NCI-H524 (cell line): Measurements from ENCODE around the gene JMJD6.

ENCODE experiments used
- DNase-seq, 2 experiments: peaks; one replicate each; lab custom pipeline; 2025; lab: John Stamatoyannopoulos, UW

Gene JMJD6

DNA sequence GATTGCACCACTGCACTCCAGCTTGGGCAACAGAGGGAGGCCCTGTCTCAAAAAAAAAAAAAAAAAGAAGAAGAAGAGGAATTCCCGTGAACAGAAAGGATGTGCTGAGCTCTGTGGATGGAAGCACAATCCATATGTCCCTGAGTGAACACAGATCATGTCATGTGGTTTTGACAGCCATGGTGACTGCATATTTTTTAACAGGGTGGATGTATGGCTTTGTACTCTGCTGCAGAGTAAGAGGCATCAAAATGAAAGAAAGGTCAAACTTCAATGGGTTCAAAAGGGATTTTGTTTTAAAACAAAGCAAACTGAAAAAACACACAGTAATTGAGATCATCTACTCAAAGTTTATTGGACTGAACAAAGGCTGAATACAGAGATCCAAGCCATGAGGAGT is 47.2 kb downstream of the JMJD6 start:
- no peak for DNase-seq

GRCh38 chr17:76678330-76678729 is 48.1 kb downstream of the JMJD6 start:
- no peak for DNase-seq

- DNase-seq: no peak
These were observed 49.0 kb downstream of the JMJD6 start for GRCh38 chr17:76677406-76677805.

DNA sequence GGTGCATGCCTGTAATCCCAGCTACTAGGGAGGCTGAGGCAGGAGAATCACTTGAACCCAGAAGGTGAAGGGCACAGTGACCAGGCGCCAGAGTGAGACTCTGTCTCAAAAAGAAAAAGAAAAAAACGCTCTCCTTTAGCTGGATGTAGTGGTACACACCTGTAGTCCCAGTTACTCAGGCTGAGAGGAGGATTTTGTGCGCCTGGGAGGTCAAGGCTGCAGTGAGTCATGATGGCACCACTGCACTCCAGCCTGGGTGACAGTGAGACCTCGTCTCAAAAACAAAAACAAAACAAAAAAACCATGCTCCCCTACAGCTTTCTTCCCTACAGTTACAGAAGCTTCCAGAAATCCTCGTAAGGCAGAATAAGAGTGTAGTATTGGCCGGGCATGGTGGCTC is 49.8 kb downstream of the JMJD6 start:
- no peak for DNase-seq

- DNase-seq: no peak
These were observed 50.8 kb downstream of the JMJD6 start for GRCh38 chr17:76675648-76676047.

GRCh38 chr17:76674600-76674999 is 51.8 kb downstream of the JMJD6 start:
- no peak for DNase-seq

- no peak for DNase-seq
These were observed 52.7 kb downstream of the JMJD6 start for GRCh38 chr17:76673729-76674128.

- no peak for DNase-seq
These were observed 53.5 kb downstream of the JMJD6 start for GRCh38 chr17:76672892-76673291.

GRCh38 chr17:76672270-76672851 is 54.0 kb downstream of the JMJD6 start:
- peak in 1 of 2 experiments; percentile 39 for DNase-seq

DNA sequence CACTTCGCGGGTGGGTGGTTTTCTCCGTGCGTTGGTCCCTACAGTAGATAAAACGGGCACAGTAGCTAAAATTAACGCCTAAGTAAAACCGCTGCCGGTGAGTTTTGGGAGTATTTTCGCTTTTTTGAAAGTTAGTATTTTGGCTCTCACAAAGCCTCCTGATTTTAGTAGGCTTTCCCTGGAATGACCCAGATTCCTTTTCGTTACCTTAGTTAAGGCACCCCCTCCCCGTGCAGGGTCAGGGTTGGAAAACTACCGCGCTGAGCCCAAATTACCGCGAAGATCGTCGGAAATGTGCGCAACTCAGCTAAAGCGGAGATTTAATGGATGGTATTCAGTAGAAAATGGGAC is 54.5 kb downstream of the JMJD6 start:
- no peak for DNase-seq

DNA sequence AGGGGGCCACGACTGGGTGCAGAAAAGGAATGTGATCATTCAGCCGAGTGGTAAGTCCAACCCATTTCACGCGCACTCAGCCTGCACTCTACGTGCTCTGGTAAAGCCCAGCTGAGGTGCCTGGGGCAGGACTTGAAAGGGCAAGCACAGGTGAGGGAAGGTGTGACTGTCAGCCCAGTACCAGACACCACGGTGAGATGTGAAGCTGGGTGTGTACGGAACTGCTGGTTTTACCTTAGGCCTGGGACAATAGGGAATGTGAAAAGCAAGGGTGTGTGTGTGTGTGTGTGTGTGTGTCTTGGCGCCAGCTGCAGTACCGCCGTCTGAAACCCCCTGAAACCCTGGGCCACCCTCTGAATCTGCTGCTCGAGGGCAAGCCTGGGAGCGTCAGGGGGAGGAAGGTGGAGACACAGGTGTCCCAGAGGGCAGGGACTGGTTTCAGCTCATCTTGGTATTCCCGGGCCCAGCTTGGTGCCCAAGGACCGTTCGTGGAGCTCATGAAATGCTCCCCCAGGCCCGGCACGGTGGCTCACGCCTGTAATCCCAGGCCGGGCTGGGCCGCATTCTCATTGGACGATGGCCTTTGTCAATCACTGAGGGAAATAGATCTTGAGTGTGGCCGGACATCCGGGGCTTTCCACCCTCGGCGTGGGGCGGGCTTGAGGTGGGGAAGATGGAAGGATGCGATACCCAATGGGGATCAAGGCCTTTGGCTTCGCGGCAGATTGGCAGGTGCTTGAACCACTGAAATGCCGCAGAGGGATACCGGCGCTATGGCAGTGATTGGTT is 55.1 kb downstream of the JMJD6 start:
- peak; percentile 100 for DNase-seq

DNA sequence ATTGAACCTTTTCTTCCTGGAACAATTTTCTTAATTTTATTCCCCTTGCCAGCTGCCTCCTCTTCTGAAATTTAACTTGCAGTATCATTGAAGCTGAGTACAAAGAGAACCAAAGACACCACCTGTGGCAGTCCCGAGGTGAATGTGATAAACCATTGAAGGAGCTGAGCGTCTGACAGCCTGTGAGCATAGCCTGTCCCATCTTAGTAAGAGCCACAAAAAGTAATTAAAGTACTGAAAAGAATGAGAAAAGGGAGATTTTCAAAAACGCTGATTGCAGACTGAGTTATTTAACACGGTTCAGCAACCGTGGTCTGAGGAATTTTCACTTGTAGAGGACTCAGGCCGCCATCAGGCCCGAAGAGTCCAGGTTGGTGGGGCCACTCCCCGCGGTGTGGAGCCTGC is 55.7 kb downstream of the JMJD6 start:
- no peak for DNase-seq

DNA sequence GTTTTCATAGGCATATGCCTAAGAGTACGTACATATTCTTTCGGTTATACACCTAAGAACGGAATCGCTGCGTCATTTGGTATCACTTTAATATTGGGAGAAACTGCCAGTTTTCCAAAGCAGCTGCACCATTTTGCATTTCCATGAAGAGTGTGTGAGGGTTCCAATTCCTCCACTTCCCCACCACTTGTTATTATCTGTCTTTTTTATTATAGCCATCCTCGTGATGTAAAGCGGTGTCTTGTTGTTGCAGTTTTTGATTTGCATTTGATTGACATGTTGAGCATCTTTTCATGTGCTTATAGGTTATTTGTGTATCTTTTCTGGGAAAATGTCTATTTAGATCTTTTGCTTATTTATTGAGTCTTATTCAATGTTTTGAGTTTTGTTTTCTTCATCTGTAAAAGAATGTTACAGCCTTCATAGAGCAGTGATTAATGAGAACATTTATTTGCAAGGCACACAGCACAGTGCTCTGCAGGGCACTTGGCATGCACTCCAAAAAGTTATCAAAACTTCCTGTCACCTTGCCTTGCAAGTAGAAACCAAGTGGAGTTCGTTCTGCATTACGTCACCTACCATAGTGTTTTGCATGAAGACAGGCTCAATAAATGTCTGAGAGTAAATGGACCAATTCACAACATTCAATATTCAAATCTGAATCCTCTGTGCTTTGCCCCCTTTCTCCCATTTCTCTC is 56.2 kb downstream of the JMJD6 start:
- DNase-seq: no peak
